Measurements from ENCODE around the gene CD300LD. TPM values are rescaled to one million over a fixed set of nuclear protein-coding genes. Genes with fewer than 3 reads are reported as not detected.

CD300LD gene
- total and polyA plus RNA-seq, 2 experiments from 2014 or later, result not detected

- Histone ChIP-seq H3K4me1 (ENCODE audit: low read depth) (no peaks in the 10 kb centered on the region), H3K27me3 (no peaks in the 10 kb centered on the region), H3K9me3 (ENCODE audit: low read depth) (no peaks in the 10 kb centered on the region), H3K4me3 (no peak overlapping the region), H3K27ac (no peak overlapping the region), H3K36me3 (no peaks in the 10 kb centered on the region)
- DNase-seq (ENCODE audit: low read depth in 1 of 2, low spot score in 1 of 2), result no peak
- no peak for TF ChIP-seq CTCF (IDR thresholded peaks at IDR 0.05; ENCODE audit: low read depth, low read length)
Observed at GRCh38 chr17:74552037-74552436, 40.0 kb downstream of the CD300LD start.

GRCh38 chr17:74550602-74551001 is 41.5 kb downstream of the CD300LD start:
- Histone ChIP-seq H3K36me3 (no peaks in the 10 kb centered on the region), H3K4me3 (no peak overlapping the region), H3K9me3 (ENCODE audit: low read depth) (no peaks in the 10 kb centered on the region), H3K27me3 (no peaks in the 10 kb centered on the region), H3K4me1 (ENCODE audit: low read depth) (no peaks in the 10 kb centered on the region), H3K27ac (no peak overlapping the region)
- no peak for DNase-seq (ENCODE audit: low read depth in 1 of 2, low spot score in 1 of 2)
- TF ChIP-seq CTCF (IDR thresholded peaks at IDR 0.05; ENCODE audit: low read depth, low read length), result no peak

GRCh38 chr17:74549343-74549742 is 42.7 kb downstream of the CD300LD start:
- H3K4me3 ChIP-seq, result no peak overlapping the region
- no peaks in the 10 kb centered on the region for H3K4me1 ChIP-seq (ENCODE audit: low read depth)
- H3K27ac ChIP-seq, result no peak overlapping the region
- H3K9me3 ChIP-seq (ENCODE audit: low read depth), result no peaks in the 10 kb centered on the region
- H3K27me3 ChIP-seq, result no peaks in the 10 kb centered on the region
- DNase-seq (ENCODE audit: low read depth in 1 of 2, low spot score in 1 of 2), result no peak
- H3K36me3 ChIP-seq, result no peaks in the 10 kb centered on the region
- TF ChIP-seq CTCF (IDR thresholded peaks at IDR 0.05; ENCODE audit: low read depth, low read length), result no peak

GRCh38 chr17:74547736-74548135 is 44.3 kb downstream of the CD300LD start:
- no peaks in the 10 kb centered on the region for H3K4me1 ChIP-seq (ENCODE audit: low read depth)

GRCh38 chr17:74547264-74547663 is 44.8 kb downstream of the CD300LD start:
- H3K36me3 ChIP-seq, result no peaks in the 10 kb centered on the region
- no peaks in the 10 kb centered on the region for H3K4me1 ChIP-seq (ENCODE audit: low read depth)
- no peak for DNase-seq (ENCODE audit: low read depth in 1 of 2, low spot score in 1 of 2)
- H3K9me3 ChIP-seq (ENCODE audit: low read depth), result no peaks in the 10 kb centered on the region
- H3K27ac ChIP-seq, result no peak overlapping the region
- no peaks in the 10 kb centered on the region for H3K27me3 ChIP-seq
- TF ChIP-seq CTCF (IDR thresholded peaks at IDR 0.05; ENCODE audit: low read depth, low read length), result no peak
- H3K4me3 ChIP-seq, result no peak overlapping the region

More at GRCh38 chr17:74547736-74548135, 44.3 kb downstream of the CD300LD start:
- H3K4me3 ChIP-seq, result no peak overlapping the region
- no peaks in the 10 kb centered on the region for H3K27me3 ChIP-seq
- no peak overlapping the region for H3K27ac ChIP-seq
- no peak for DNase-seq (ENCODE audit: low read depth in 1 of 2, low spot score in 1 of 2)
- no peaks in the 10 kb centered on the region for H3K9me3 ChIP-seq (ENCODE audit: low read depth)
- TF ChIP-seq CTCF (IDR thresholded peaks at IDR 0.05; ENCODE audit: low read depth, low read length), result no peak
- no peaks in the 10 kb centered on the region for H3K36me3 ChIP-seq

GRCh38 chr17:74546586-74546985 is 45.5 kb downstream of the CD300LD start:
- H3K36me3 ChIP-seq, result no peaks in the 10 kb centered on the region
- DNase-seq (ENCODE audit: low read depth in 1 of 2, low spot score in 1 of 2), result no peak
- no peak overlapping the region for H3K27ac ChIP-seq
- H3K27me3 ChIP-seq, result no peaks in the 10 kb centered on the region
- no peaks in the 10 kb centered on the region for H3K9me3 ChIP-seq (ENCODE audit: low read depth)
- no peak overlapping the region for H3K4me3 ChIP-seq
- TF ChIP-seq CTCF (IDR thresholded peaks at IDR 0.05; ENCODE audit: low read depth, low read length), result no peak
- no peaks in the 10 kb centered on the region for H3K4me1 ChIP-seq (ENCODE audit: low read depth)
